ENCODE data around the gene PDLIM5. TPM values are rescaled to one million over a fixed set of nuclear protein-coding genes. Genes with fewer than 3 reads are reported as not detected.

PDLIM5 gene
- total RNA-seq, 3 donors from 2014 or later (not counting 1 experiment from before 2014, with no cell fraction given), result 41.8 to 94.8 (median 50.5) TPM

DNA sequence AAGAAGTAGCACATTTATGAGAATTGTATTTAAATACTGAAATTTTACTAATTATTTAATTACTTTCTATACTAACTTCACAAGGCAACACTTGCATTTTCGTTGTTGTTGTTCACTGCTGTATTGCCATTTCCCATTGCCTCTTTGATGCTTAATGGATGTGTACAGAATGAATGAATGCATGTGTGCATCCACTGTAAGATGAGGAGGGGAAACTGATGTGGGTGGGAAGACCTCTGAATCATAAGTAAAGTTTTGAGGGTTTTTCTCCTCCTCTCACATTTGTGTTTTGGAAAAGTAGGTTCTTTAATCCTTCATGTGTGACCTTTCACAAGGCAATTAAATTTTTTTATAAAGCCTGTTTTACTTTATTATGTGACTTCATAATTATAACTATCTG lies 46.8 kb downstream of the PDLIM5 start:
- no peaks in the 10 kb centered on the region for H3K27me3 ChIP-seq (ENCODE audit: control insufficient read depth, insufficient read depth, low read length)
- H3K27ac ChIP-seq (ENCODE audit: low read length), result no peak overlapping the region
- TF ChIP-seq, protein P1, sequence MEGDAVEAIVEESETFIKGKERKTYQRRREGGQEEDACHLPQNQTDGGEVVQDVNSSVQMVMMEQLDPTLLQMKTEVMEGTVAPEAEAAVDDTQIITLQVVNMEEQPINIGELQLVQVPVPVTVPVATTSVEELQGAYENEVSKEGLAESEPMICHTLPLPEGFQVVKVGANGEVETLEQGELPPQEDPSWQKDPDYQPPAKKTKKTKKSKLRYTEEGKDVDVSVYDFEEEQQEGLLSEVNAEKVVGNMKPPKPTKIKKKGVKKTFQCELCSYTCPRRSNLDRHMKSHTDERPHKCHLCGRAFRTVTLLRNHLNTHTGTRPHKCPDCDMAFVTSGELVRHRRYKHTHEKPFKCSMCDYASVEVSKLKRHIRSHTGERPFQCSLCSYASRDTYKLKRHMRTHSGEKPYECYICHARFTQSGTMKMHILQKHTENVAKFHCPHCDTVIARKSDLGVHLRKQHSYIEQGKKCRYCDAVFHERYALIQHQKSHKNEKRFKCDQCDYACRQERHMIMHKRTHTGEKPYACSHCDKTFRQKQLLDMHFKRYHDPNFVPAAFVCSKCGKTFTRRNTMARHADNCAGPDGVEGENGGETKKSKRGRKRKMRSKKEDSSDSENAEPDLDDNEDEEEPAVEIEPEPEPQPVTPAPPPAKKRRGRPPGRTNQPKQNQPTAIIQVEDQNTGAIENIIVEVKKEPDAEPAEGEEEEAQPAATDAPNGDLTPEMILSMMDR (IDR thresholded peaks at IDR 0.05), result no peak
- Mint-ChIP-seq H3K27ac (no peak overlapping the region), H3K4me1 (peaks cover 0 to 4% of the 10 kb centered on the region in 2 donors), H3K36me3 (no peaks in the 10 kb centered on the region), H3K27me3 (ENCODE audit: low read depth in 2 of 2) (no peaks in the 10 kb centered on the region), H3K4me3 (no peak overlapping the region), H3K9me3 (no peaks in the 10 kb centered on the region)
- no peaks in the 10 kb centered on the region for H3K36me3 ChIP-seq (ENCODE audit: control insufficient read depth, insufficient read depth, low read length)
- intact Hi-C loops (cut with micrococcal nuclease), result no loop called here
- WGBS (ENCODE audit: insufficient coverage), result 100% methylated on average over 1 of the region's 1 CpG
- no peak for DNase-seq
- H3K4me1 ChIP-seq (ENCODE audit: control insufficient read depth, insufficient read depth, low read length), result no peaks in the 10 kb centered on the region
- no peaks in the 10 kb centered on the region for H3K9me3 ChIP-seq (ENCODE audit: control insufficient read depth, insufficient read depth, low read length)
- ATAC-seq, result no peak
- no peak overlapping the region for H3K4me3 ChIP-seq (ENCODE audit: low read length)

DNA sequence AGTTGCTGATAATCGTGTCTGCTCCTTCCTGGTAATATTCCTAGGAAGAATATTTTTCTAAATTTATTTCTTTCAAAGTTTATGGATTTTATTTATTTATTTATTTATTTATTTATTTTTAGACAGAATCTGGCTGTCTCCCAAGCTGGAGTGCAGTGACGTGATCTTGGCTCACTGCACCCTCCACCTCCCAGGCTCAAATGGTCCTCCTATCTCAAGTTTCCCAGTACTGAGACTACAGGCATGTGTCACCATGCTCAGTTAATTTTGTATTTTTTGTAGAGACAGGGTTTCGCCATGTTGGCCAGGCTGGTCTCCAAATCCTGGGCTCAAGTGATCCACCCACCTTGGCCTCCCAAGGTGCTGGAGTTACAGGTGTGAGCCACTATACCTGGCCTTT lies 48.9 kb downstream of the PDLIM5 start:
- Mint-ChIP-seq H3K36me3 (no peaks in the 10 kb centered on the region), H3K4me1 (peaks cover 0 to 4% of the 10 kb centered on the region in 2 donors), H3K4me3 (no peak overlapping the region), H3K9me3 (no peaks in the 10 kb centered on the region), H3K27ac (no peak overlapping the region), H3K27me3 (ENCODE audit: low read depth in 2 of 2) (no peaks in the 10 kb centered on the region)
- WGBS (ENCODE audit: insufficient coverage), result 93% methylated on average over 1 of the region's 3 CpGs
- Histone ChIP-seq H3K9me3 (ENCODE audit: control insufficient read depth, insufficient read depth, low read length) (no peaks in the 10 kb centered on the region), H3K4me1 (ENCODE audit: control insufficient read depth, insufficient read depth, low read length) (no peaks in the 10 kb centered on the region), H3K27me3 (ENCODE audit: control insufficient read depth, insufficient read depth, low read length) (no peaks in the 10 kb centered on the region), H3K27ac (ENCODE audit: low read length) (no peak overlapping the region), H3K4me3 (ENCODE audit: low read length) (no peak overlapping the region), H3K36me3 (ENCODE audit: control insufficient read depth, insufficient read depth, low read length) (no peaks in the 10 kb centered on the region)
- intact Hi-C loops (cut with micrococcal nuclease), result no loop called here
- TF ChIP-seq, protein P1 (IDR thresholded peaks at IDR 0.05), result no peak
- DNase-seq, result no peak
- no peak for ATAC-seq

DNA sequence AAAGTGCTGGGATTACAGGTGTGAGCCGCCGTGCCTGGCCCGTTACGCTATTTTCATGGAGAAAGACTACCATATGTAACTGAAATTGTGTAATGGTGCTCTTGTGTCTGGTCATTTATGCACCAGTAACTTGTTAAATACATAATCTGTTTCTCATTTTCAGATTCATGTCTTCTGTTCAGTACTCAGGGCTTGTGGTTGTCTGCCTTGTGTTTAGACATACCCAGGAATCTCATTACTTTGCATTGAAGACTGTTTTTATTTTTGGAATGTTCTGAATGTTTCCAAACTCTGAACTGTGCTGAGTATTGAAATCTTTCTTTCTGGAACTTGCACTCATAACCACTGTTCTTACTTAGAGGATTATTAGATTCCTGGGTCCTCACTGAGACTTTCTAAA lies 52.8 kb downstream of the PDLIM5 start:
- no peaks in the 10 kb centered on the region for H3K36me3 ChIP-seq (ENCODE audit: control insufficient read depth, insufficient read depth, low read length)
- no peak overlapping the region for H3K27ac ChIP-seq (ENCODE audit: low read length)
- TF ChIP-seq, protein P1 (IDR thresholded peaks at IDR 0.05), result no peak
- Mint-ChIP-seq H3K4me3 (no peak overlapping the region), H3K9me3 (no peaks in the 10 kb centered on the region), H3K27me3 (ENCODE audit: low read depth in 2 of 2) (no peaks in the 10 kb centered on the region), H3K27ac (no peak overlapping the region), H3K4me1 (peaks cover 6 to 9% of the 10 kb centered on the region in 2 donors), H3K36me3 (no peaks in the 10 kb centered on the region)
- H3K9me3 ChIP-seq (ENCODE audit: control insufficient read depth, insufficient read depth, low read length), result no peaks in the 10 kb centered on the region
- H3K4me3 ChIP-seq (ENCODE audit: low read length), result no peak overlapping the region
- ATAC-seq (no peak), DNase-seq (no peak)
- 96% methylated on average over 4 of the region's 4 CpGs for WGBS (ENCODE audit: insufficient coverage)
- no peaks in the 10 kb centered on the region for H3K4me1 ChIP-seq (ENCODE audit: control insufficient read depth, insufficient read depth, low read length)
- intact Hi-C loops (cut with micrococcal nuclease), result no loop called here
- no peaks in the 10 kb centered on the region for H3K27me3 ChIP-seq (ENCODE audit: control insufficient read depth, insufficient read depth, low read length)

DNA sequence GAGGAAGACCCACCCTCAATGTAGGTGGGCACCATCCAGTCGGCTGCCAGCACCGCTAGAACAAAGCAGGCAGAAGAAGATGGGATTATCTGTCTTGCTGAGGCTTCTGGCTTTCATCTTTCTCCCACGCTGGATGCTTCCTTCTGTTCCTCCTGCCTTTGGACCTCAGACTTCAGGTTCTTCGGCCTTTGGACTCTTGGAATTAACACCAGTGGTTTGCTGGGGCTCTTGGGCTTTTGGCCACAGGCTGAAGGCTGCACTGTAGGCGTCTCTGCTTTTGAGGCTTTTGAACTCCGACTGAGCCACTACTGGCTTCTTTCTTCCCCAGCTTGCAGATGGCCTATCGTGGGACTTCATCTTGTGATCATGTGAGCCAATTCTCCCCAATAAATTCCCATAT lies 55.1 kb downstream of the PDLIM5 start:
- H3K4me3 Mint-ChIP-seq, result no peak overlapping the region

More for the DNA sequence above, 55.1 kb downstream of the PDLIM5 start:
- WGBS (ENCODE audit: insufficient coverage), result 92% methylated on average over 6 of the region's 7 CpGs
- H3K27me3 Mint-ChIP-seq (ENCODE audit: low read depth in 2 of 2), result no peaks in the 10 kb centered on the region
- intact Hi-C loops (cut with micrococcal nuclease), result no loop called here
- peaks cover 6 to 9% of the 10 kb centered on the region in 2 donors for H3K4me1 Mint-ChIP-seq
- no peak overlapping the region for H3K27ac ChIP-seq (ENCODE audit: low read length)
- ATAC-seq, result no peak
- no peak for DNase-seq
- no peaks in the 10 kb centered on the region for H3K9me3 ChIP-seq (ENCODE audit: control insufficient read depth, insufficient read depth, low read length)
- no peaks in the 10 kb centered on the region for H3K9me3 Mint-ChIP-seq
- no peaks in the 10 kb centered on the region for H3K36me3 ChIP-seq (ENCODE audit: control insufficient read depth, insufficient read depth, low read length)
- H3K27ac Mint-ChIP-seq, result no peak overlapping the region
- H3K4me1 ChIP-seq (ENCODE audit: control insufficient read depth, insufficient read depth, low read length), result no peaks in the 10 kb centered on the region
- no peaks in the 10 kb centered on the region for H3K27me3 ChIP-seq (ENCODE audit: control insufficient read depth, insufficient read depth, low read length)
- H3K36me3 Mint-ChIP-seq, result no peaks in the 10 kb centered on the region
- no peak overlapping the region for H3K4me3 ChIP-seq (ENCODE audit: low read length)
- TF ChIP-seq, protein P1 (IDR thresholded peaks at IDR 0.05), result no peak

All from natural killer cell (primary cell).